ENCODE measurements around the gene FRYL.

Gene FRYL

DNA sequence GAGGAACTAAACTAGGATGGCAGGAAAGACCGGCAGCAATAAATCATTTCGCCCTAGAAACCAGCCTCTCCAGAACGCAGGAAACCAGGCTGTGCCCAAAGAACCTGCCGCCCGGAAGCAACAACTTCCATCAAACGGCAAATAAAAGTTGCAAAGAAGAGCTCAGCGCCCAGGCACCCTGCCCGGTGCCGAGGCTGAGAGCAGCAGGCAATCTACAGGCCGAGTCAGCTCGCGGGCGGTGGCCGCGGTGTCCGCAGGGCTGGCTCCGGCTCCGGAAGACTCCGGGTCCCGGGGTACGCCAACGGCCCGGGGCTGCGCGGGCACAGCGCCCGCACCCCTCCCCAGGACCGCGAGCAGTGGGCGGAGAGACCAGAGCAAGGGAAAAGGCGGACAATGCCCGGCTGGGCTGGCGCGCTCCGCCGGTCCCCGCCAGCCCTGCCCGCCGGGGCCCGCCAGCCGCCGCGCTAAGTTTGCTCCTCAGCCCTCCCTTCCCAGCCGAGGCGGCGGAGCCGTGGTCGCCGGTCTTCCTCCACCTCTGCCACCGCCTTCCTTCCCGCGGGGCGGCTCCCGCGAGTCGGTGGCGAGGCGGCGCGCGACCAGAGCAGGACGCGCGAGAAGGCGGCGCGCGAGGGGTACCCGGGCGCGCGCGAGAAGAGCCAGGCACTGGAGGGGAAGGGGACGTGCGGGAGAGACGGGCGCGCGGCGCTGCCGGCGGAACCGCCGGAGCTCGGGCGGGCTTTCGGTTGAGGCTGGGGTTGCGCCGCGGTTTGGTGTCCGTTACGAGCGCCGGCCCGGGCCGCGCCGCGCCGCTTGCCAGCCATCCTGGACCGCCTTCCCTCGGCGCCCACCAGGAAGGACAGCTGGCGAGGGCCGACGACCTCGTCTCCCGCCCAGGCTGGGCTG, 733 bp downstream of the FRYL start:
- H3K4me3 Mint-ChIP-seq = peak overlapping the region; percentile 95 to 97 (median 96)
- peak overlapping the region; percentile 90 to 98 (median 96) for H3K27ac Mint-ChIP-seq
- no peak for TF ChIP-seq CTCF (IDR thresholded peaks at IDR 0.05; ENCODE audit: unreplicated experiment in 3 of 3)
- H3K4me1 Mint-ChIP-seq = peaks cover 47% of the 10 kb centered on the region
- no peaks in the 10 kb centered on the region for H3K9me3 Mint-ChIP-seq
- H3K27me3 Mint-ChIP-seq (ENCODE audit: low read depth) = no peaks in the 10 kb centered on the region
- H3K36me3 Mint-ChIP-seq (ENCODE audit: low read depth) = no peaks in the 10 kb centered on the region

- no peak for TF ChIP-seq CTCF (IDR thresholded peaks at IDR 0.05; ENCODE audit: unreplicated experiment in 3 of 3)
- Mint-ChIP-seq H3K27ac (peak overlapping the region; percentile 90 to 98 (median 96)), H3K4me1 (peaks cover 47% of the 10 kb centered on the region), H3K36me3 (ENCODE audit: low read depth) (no peaks in the 10 kb centered on the region), H3K9me3 (no peaks in the 10 kb centered on the region), H3K27me3 (ENCODE audit: low read depth) (no peaks in the 10 kb centered on the region), H3K4me3 (peak overlapping the region; percentile 95 to 97 (median 96))
Observed at GRCh38 chr4:48778431-48779094, 1.5 kb downstream of the FRYL start.

DNA sequence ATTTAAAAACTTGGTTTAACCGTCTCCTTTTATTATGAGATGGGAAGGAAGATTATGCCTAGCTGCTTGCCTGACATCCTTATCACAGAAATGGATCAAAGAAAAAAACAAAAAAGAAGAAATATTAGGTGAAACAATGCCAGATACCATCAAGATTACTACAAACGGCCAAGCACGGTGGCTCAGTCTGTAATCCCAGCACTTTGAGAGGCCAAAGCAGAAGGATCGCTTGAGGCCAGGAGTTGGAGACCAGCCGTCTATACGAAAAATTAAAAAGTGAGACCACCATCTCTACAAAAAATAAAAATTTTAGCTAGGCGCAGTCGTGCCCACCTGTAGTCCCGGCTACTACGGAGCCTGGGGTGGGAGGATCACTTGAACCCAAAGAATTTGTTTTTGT, 2.3 kb downstream of the FRYL start:
- no peak for TF ChIP-seq CTCF (IDR thresholded peaks at IDR 0.05; ENCODE audit: unreplicated experiment in 3 of 3)
- Mint-ChIP-seq H3K36me3 (ENCODE audit: low read depth) (no peaks in the 10 kb centered on the region), H3K27me3 (ENCODE audit: low read depth) (no peaks in the 10 kb centered on the region), H3K9me3 (no peaks in the 10 kb centered on the region), H3K4me3 (peak overlapping the region; percentile 95 to 97 (median 96)), H3K4me1 (peaks cover 52% of the 10 kb centered on the region), H3K27ac (peak overlapping the region; percentile 90 to 98 (median 96))

DNA sequence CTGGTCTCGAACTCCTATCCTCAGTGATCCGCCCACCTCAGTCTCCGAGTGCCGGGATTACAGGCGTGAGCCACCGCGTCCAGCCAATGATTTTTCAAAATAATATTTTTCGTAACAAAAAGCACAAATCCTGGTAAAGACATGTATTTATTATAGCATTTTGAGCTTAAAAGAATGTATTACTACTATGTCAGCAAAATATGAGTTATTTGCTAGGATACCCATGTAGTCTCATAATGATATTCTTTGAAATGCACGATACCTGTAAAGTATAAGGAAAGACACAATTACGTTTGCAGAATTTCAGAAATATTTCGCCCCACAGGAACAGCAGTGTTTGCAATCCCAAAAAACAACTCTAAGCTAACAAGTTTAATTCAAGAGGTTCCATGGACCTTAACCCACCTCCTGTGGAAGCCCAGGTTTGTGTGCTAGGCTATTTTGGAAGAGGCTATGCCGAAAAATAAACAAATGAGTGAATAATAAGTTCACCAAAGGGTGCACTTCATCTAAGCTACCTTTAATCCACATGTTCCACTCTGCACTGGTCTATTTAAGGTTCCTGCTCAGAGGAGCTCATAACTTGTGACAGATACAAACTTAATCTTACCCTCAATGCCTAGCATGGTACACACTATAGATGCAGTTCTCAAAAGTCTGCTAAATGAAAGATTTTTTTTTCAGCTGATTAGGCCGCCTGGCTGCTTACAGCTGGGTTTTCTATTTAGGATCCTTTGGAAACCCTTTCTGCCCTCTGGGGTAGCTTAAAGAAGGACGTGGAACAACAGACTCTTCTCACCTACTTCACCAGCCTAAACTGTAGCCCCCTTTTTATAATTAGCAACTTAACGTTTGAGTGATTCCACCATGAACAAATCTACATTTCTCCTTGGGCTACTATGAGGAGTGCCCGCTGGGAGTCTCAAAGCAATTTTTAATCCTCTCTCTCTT, 5.0 kb downstream of the FRYL start:
- Mint-ChIP-seq H3K27ac (peak overlapping the region; percentile 34 to 62 (median 38)), H3K4me3 (no peak overlapping the region), H3K9me3 (no peaks in the 10 kb centered on the region)

More for the DNA sequence above, 5.0 kb downstream of the FRYL start:
- TF ChIP-seq CTCF (IDR thresholded peaks at IDR 0.05; ENCODE audit: unreplicated experiment in 3 of 3) = no peak
- H3K4me1 Mint-ChIP-seq = peaks cover 55% of the 10 kb centered on the region
- no peaks in the 10 kb centered on the region for H3K36me3 Mint-ChIP-seq (ENCODE audit: low read depth)
- H3K27me3 Mint-ChIP-seq (ENCODE audit: low read depth) = no peaks in the 10 kb centered on the region

All from nephron (organoid).